HG03135 (cell line): ENCODE results near the gene TMEM170A.
A peak's percentile ranks its signal among the peaks of the same experiment; 100 is the strongest.

Experiments
- ATAC-seq: cut with Tn5 transposase; IDR thresholded peaks from one replicate; pipeline ENCODE4 v1.9.1; 2021; ENCODE audit warnings: mild to moderate bottlenecking, moderate library complexity; ENCODE audit not compliant: unreplicated experiment

The TMEM170A gene

DNA sequence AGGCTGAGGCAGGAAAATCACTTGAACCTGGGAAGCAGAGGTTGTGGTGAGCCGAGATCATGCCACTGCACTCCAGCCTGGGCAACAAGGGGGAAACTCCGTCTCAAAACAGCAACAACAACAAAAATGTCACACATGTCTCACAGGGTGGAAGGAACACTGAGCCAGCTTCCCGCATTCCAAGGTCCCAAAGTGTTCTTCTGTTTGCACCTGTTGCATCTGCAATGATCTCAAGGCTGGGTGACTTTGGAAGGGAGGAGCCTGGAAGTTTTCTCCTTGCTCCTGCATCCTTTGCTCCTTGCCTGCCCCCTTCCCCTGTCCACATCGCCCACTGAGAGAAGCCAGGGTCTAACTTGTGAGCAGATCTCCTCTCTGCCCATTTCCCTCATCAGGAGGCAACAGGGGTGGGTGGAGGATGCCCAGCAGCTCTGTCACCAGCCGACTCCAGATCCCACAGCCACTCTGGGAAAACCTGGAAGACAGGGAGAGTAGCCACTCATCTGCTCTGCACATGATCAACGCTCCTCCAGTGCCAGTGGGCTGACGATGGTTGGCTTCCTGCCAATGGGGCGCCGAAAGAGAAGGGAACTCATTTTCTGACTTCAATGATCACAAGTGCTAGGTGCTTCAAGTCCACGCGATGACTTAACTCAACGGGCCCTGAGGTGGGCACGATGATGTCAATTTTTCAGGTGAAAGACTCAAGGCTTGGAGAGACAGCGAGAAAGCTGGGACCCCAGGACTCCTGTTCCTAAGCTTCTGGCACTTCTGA, 18.1 kb upstream of the TMEM170A start:
- no peak for ATAC-seq

DNA sequence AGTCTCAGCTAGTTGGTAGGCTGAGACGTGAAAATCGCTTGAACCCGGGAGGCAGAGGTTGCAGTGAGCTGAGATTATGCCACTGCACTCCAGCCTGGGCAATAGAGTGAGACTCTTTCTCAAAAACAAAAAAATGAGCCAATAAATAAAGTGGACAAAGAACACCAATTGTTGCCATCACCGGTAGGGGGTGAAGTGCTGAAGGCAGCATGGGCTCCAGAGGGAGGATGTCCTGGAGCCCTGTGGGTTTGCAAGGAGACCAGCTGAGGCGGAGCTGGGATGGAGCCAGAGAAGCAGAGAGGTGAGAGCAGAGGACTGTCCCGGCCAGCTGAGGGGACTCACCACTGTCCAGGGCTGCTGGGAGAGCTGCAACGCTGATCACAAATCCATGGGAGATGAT, 17.0 kb upstream of the TMEM170A start:
- no peak for ATAC-seq

DNA sequence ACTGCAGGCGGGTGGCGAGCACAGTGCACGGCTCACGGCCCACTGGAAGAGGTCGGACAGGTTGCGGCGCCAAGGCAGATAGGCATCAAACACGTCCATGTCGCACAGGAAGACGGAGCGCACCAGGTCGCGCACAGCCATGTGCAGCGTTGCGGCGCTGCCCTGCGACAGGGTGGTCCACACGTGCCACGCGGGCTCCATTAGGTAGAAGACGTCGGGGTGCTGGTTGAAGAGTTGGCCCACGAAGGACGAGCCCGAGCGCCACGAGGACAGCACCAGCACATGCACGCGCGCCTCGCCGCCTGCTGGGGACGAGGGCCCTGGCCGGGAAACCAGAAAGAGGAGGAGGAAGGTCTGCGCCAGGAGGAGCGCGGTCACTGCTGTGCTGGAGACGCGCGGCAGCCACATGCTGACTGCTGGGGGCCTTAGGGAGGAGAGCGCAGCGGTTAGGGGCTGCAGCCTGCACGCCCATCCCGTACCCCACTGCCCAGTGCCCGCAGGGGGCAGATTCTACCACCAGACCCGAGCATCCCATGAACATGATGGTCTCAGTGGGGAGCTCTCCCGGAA, 15.0 kb upstream of the TMEM170A start:
- ATAC-seq, result no peak

DNA sequence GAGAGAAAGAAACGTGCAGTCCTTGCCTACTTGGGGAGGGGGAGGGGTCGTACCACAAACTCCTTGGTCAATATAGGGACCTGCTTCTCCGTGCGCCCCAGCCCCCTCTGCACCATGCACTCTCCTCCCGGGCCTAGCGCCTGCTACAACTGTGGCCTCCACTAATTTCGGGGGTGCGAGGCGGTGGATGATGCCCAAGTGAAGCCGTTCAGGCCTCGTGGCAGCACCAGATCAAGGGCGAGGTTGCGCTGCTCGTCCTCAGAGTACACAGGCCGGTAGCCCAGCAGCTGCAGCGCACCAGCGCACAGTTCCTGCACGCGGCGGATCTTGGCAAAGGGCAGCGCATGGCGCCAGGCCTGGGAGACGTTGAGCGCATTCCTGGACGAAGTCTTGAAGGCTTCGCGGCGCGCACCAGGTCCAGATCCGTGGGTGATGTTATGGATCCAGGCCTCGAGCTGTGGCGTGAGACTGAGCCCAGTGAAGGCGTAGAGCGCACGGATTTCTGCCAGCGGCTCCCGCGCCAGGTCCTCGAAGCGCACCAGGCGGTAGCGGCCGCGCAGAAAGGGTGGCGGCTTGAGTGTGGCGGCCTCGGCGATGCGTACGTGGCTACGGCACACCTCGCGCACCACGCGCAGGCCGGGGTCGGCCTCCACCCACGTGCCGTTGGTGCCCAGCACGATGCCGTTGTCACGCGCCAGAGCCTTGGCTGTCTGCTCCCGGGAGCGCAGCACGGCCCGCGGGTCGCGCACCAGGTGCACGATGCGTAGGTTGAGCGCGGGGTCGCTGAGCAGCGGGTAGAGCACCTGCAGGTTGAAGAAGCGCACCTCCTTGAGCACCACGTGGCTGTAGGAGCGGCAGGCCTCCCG, 14.2 kb upstream of the TMEM170A start:
- no peak for ATAC-seq

DNA sequence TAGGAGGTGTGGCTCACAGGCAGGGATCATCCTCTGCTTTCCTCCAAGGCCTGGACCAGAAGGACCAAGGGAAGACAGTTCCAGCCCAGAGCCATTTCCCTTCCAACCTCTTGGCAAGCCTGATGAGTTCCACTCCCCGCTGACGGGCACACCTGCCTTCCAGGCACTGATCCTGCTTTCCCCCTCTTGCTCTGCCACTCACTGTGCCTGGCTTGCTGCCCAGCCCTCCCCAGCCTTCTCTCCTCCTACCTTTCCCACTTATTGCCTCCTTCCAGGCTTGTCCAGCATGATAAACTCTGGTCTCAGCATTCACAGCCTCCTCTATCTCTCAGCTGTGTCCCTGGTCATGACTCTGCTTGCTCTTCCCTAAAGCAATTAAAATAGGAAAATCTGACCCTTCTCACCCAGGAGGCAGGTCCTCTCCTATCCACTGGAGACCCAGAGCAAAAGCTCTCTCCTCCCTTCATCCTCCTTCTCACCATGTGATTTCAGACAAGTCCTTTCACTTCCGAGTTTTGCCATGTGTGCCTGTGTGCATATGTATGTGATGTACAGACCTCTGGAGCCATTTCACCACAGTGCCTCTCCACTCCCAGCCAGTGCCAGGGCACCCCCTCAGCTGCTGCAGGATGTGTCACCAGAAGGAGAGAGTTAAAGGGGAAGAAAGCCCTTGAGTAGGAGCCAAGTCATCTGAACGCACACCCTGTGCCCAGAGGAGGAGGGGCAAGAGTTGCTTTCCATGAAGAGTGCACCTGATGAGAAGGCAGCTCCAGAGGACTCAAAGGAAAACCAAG, 13.4 kb upstream of the TMEM170A start:
- no peak for ATAC-seq

DNA sequence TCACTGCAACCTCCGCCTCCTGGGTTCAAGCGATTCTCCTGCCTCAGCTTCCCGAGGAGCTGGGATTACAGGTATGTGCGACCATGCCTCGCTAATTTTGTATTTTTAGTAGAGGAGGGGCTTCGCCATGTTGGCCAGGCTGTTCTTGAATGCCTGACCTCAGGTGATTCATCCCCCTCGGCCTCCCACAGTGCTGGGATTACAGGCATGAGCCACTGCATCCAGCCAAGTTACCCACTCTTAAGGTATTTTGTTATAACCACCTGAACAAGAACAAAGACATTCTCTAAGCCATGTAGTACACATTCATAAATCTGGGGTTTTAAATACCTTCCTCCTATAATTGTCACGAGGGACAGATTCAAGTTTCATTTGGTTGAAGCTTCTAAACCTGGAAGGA, 12.3 kb upstream of the TMEM170A start:
- no peak for ATAC-seq

DNA sequence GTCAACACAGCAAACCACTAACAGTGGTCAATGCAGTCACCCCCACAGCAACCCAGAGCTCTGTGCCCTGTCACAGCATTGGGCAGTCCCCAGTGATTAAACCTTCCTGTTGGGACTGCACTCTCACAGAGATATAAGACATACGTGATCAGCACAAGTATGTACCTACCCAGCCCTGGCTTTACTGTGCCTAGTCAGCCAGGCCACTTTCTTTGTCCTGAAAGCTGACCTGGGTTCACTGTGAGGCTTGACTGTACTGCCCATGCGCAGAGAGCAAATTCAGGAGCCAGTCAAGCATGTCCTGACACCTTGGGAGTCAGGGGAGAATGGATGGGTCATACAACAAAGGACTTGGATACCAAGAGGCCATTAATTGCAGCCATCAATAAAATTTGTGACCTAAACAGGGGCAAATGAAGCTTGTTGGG, 10.9 kb upstream of the TMEM170A start:
- ATAC-seq, result no peak

DNA sequence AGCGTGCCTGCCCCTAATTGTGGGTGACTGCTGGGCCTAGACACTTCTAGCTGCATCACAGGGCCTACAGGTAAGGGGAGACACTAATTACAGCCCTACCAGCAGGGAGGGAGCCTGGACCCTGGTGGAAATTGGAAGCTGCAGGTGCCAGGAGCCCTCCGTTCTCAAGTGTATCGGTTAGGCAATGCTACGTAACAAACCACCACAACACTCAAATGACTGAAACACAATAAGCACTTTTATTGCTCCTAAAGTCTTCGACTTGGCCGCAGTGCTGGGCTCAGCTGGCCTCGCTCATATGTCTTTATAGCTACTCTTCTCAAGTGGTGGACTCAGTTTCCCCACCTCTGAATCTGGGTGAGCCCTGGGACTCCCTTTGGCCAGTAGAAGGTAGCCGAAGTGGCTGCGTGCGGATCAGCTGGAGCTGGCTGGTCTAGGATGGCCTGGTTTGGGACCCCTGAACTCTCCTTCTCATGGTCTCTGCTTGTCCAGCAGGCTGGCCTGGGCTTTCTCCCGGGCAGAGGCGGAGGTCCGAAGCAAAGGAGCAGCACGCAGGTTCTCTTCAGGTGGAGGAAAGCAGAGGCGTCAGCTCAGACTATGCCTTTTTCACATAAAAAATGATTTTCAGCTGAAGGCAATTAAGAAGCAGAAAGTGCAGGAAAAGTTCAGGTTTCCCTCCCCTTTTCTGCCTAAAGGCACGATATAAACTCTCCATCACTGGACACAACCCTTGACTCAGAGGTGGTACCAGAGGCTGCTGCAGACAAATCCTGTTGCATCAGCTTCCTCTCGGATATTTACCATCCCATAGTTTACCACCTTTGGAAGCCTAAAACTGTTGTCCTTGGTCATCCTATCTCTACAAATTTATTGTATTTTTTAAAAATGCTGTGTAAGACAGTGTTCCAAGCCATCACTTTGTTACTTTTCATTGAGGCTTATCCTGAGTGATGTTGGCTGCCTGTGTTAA, 8.7 kb upstream of the TMEM170A start:
- no peak for ATAC-seq

DNA sequence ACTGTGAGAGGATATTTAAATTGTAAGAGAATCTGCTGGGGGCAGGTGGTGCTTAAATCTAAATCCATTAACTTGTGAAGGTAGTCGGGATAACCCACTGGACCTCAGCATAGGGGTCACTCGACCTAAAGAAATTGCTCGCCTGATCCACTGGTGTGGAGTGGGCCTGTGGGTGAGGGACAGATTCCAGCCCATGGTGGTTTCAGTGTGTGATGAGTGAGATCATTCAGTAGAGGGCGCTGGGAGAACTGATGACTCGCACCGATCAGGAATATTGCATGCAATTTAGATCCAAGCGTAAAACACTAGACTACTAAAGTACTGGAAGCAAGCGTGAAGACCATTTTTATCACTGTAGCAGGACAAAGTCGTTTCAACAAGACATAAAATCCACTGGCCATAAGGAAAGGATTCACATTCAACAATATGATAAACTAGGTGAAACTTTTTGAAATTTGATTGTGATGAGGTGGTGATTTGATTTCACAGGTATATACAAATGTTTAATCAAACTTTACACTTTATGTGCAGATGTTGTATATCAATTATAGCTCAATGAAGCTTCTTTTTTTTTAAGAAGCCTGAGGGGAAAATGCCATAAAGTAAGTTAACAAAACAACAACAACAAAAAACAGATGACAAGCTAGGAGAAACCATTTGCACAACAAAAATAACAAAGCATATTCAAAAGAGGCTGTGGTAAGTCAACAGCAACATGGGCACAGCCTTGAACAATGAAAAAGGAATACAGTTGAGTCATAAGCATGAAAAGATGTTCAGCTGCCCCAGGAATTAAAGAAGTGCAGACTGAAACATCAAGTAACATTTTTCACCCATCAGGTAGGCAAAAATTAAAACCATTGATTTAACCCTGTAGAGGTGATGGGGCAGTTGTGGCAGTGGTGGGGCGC, 7.5 kb upstream of the TMEM170A start:
- peak; percentile 73 for ATAC-seq

DNA sequence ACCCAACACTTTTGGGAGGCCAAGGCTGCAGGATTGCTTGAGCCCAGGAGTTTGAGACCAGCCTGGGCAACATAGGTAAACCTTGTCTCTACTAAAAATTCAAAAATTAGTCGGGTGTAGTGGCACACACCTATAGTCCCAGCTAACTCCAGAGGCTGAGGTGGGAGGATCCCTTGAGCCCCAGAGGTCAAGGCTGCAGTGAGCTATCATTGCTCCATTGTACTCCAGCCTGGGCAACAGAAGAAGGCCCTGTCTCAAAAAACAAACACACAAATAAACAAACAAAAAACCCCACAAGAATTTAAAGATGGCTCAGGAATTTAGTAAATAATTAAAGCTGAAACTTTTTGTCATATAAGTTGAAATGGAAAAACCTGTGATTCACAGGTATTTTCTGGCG, 2.3 kb upstream of the TMEM170A start:
- ATAC-seq, result no peak

DNA sequence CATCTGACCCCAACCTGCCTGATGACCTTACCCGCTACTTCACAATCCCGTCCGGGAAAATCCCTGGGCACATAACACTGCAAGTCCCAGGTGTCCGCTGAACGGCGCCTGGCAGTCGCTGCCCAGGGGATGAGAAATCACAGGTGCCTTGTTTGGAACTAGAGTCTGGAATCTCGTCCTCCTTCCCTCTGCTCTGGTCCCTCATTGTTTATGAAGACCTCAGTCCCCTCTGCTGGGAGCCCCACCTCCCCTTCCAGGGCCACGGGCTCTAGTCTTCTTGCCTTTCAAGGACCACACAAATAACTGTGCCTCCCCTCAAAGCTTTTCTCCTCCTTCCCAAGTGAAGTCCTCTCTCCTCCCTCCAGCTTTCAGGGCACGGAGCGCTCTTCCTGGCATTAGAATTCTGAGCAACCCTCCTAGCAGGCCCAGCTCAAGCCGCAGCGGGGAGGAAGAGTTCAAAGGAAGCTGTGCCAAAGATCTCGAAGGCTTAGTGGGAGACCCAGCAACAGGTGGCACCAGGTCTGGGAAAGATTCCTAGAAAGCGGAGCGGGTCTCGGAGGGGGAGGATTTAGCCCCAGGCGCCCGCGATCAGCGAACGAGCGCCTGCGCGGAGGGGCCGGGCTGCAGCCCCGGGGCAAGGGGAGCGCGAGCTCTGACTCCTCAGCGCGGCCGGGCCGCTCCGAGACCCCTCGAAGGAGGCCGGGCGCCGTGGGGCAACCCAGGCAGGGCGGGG, 934 bp downstream of the TMEM170A start:
- ATAC-seq, result peak; percentile 9

DNA sequence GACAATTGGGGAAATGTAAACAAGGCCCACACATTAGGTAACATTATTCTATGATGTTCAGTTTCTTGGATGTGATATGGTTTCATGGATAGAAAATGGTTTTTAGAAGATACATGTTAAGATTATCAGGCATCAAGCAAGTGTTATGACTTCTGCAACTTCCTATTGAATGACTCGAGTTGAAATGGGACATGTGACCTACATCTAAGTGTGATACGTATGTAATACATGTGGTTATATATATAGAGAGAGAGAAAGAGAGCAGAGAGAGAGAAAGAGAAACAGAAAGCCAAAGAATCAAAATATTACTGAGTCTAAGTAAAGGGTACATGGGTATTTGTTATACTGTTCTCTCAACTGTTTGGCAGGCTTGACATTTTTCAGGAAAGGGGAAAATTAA, 1.7 kb downstream of the TMEM170A start:
- peak; percentile 33 for ATAC-seq

DNA sequence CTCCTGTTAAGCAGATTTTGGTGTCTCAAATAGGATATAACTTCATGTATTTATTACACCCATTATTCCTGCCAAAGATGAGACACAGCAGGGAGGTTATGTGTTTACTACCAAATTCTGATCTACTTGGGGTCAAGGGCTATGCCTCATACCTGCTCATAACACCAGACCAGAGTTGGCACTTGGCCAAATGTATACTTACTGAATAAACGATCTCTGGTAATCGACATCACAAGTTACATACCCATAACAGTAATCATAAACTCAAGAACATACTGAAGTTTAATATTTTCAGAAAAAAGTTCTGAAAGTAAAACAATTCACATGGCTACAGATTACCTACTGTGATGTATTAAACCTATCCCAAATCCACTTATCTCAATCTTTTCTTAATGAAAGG, 2.9 kb downstream of the TMEM170A start:
- no peak for ATAC-seq

DNA sequence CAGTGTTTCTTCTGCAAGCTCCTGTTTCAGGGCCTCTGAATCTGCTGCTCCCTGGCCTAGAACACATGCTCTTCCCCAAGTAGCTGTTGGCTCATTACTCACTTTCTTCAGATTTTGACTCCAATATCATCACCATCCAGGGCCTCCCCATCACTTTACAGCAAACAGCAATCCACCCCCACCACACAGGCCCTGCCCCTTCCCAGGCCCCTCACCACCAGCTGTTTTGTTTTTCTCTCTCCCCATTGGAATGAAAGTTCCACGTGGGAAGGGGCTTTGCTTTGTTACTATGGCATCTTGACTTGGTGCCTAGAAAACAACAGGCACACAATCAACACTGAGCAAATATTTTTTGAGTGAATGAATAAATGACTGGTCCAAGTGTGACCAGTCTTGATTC, 4.0 kb downstream of the TMEM170A start:
- no peak for ATAC-seq

DNA sequence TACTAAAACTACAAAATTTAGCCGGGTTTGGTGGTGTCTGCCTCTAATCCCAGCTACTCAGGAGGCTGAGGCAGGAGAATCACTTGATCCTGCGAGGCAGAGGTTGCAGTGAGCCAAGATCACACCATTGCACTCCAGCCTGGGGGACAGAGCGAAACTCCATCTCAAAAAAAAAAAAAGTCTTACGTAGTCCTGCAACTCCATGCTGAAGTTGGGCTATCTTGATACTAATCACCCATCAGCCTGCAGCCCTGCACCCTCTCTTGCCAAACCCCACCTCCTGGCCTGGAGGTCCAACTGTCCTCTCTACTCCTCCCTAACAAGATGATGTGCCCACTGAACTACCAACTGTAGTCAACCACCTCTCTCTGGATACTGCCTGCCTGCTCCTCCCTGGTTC, 4.8 kb downstream of the TMEM170A start:
- no peak for ATAC-seq

DNA sequence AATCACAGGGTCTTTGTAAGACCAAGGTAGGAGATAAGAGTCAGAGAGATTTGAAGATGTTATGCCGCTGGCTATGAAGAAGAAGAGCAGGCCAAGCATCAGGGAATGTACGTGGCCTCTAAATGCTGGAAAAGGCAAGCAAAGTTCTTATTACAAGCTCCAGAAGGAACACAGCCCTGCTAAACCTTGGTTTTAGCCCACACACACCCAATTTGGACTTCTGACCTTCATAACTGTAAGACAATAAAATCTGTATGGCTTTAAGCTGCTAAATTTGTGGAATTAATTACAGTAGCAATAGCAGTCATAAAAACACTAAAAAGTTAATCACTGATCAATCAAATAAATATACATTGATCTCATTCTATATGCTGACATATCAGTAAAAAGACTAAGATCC, 6.0 kb downstream of the TMEM170A start:
- ATAC-seq, result no peak

DNA sequence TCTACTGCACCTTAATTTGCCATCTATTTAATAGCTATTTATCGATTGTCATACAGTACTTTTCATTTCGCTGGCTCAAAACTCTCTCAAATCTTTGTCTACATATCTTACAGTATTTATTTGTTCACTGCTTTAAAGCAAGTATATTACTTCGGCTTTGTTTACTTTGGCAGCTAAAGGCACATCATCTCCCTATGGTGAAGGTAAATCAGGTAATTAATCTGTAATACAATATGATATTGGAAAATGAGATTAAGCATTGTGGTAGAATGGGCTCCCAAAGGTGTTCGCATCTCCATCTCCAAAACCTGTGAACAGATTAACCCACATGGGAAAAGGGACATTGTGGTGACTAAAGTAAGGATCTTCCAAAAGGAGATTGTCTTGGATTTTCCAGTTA, 6.5 kb downstream of the TMEM170A start:
- no peak for ATAC-seq

DNA sequence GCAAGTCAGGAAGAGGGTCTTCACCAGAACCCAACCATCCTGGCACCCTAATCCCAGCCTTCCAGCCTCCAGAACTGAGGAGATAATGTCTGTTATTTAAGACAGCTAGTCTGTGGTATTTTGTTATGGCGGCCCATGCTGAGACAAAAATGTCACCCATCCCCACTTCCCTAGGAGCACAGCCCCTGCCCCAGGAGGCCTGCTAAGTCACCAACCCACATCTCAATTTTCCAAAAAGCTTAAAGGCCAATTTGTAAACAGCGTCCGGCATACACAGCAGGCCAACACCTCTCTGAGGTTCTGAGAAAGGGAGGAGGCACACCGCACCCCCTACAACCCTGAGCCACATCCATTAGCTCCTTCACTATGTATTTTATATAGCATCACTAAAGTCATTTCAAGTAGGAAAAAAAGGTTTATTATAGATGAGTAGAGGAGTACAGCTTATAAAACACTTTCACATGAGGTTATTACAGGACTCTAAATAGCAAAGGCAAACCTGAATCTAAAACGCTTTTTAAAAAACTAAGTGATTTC, 6.9 kb downstream of the TMEM170A start:
- ATAC-seq, result no peak
